ELF-1 (cell line): ENCODE measurements around the gene DCLRE1A.
"Not testable (repeated sequence)": the region's sequence is repeated elsewhere in the genome, so short reads cannot be mapped to it uniquely, and the experiment has no call there.

Experiments
- DNase-seq: peaks from one replicate; pipeline ENCODE4 v3.0.0-alpha.2; 2016; ENCODE audit warnings: low read depth, low spot score

DCLRE1A gene

DNA sequence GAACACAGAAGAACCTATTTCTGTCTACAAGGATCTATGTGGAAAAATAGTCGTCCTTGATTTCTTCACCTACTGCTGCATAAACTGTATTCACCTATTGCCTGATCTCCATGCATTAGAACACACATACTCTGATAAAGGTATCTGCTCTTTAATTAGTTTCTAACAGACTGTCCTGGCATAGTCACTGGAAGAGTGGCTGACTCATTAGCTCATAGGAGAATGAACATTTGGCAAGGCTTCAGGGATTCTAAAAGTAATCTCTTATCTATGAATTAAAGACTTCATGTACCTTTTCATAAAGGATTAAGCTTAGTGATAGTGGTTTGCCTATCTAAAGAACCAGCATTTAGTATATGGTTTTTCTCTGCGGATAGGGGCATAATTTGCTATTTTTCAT, 4.7 kb upstream of the DCLRE1A start:
- no peak for DNase-seq

DNA sequence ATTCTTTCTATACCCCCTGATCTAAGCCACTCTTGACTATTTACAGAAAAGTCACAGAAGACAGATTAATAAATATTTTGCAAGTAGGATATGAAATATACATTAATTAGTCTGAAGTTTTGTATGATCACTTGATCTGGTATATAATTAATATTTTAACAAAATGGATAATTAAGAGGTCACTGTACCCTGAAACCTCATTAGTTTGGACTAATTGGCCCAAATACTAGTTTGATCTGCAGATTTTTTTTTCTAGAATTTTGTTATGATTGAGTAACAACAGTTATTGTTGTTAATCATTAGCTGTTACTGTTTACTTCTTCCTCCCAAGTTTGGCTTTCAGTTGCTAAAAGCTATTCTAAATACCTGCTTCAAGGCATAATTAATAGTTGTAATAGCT, 3.3 kb upstream of the DCLRE1A start:
- no peak for DNase-seq

DNA sequence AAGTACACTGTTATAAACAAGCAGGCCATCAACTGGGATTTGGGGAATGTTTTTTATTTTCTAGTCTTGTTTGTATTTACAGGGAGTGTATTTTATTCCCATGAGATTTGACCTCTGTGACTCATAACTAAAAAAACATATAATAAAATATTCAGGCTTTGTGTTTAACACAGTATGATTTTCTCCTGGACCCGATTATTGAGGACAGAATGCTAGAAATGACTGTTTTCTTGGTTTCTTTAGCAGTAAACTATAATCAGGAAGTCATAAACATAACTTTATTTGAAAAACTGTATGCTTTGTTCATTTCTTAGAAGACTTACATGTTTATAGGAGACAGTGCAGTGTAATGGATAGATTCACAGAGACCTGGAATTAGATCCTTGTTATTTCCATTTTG, 2.7 kb upstream of the DCLRE1A start:
- no peak for DNase-seq

DNA sequence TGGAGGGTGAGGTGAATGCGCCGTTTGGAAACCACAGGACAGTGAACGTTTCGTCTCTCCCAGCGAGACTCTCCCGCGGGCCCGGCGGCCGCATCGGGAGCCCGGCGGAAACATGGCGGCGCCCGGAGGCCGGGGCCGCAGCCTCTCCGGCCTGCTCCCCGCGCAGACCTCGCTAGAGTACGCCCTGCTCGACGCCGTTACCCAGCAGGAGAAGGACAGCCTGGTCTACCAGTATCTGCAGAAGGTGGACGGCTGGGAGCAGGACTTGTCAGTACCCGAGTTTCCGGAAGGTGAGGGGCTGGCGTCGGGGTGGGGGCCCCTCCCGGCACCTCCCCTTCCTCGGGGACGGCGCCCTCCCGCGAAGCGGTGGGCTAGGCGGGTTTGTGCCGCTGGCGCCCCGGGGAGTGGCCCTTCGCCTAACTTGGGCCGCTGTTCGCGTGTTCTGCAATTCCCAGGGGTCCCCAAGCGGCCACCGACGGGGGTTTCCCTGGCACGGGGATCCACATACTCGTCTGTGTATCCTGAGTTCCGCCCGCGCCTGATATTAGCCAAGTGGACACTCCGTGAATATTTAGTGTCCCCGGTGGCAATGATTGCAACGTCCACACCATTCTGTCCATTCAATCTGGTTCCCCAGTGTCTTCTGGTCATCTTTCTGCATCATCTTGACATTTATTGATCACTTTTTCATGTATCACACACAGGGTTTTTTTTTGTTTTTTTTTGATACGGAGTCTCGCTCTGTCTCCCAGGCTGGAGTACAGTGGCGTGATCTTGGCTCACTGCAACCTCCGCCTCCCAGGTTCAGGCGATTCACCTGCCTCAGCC, 1.1 kb upstream of the DCLRE1A start:
- DNase-seq: peak; percentile 73

DNA sequence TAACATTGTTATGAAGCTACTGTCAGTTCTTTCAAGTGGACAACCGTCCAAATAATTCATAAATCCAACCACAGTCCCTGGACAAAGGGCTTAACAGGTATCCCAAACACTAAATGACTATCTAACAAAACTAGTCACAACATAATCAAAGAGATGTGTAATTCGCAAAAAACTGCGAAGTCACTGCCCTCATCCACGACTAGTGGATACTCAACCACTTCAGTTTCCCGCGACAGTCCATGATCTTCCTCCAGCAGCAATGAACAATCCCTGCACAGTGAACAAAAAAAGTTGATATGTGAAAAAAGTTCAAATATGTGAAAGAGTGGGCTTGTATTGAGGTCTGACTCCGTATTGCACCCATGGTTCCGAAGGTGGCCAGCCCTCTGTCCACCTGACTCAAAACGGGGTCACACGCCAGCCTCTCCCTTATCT, 287 bp downstream of the DCLRE1A start:
- no peak for DNase-seq

DNA sequence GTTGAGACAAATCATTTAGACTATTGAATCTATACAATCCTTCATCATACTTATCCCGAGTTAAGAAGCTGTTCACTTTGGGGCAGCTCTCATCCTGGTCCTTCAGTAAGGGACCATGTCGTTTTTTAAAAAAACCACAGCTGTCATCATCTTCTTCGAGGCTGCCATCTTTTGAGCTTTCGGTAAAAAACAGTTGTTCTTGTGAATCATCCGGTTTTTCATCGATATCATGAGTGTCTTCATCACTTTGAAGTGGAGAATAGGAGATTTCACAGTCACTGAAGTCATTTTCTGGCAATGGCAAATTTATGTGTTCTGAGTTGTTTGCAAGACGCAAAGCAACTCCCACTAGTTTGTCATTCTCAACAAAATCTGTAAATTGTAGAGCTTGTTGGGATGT, 3.9 kb downstream of the DCLRE1A start:
- DNase-seq: no peak

DNA sequence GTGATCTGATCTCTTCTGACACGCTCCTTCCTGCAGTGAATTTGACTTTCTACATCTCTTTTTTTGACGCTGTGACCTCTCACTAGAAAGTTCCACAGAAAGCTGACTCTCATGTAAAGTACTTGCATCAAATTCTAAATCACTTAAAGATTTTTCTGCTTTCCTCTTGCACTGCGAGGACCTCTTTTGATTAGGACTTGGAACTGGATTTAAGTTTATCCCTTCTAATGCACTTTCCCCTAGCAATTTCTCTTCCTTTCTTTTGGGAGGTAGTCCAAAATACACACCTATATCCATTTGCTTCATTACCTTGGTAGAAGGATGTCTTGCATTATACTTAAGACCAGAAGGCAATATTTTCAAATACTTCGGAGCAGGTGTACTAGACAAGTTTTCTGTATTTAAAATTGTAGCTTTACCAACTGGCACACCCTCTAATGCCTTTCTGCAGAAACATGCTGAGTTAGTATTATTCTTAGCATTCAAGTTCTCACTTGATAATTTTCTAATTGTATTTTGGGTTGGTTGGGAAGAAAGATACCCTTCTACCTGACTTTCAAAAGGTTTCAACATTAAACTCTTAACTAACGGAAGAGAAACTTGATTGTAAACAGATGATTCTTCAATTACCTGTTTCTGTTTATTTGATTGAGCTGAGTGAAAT, 4.6 kb downstream of the DCLRE1A start:
- DNase-seq: no peak

DNA sequence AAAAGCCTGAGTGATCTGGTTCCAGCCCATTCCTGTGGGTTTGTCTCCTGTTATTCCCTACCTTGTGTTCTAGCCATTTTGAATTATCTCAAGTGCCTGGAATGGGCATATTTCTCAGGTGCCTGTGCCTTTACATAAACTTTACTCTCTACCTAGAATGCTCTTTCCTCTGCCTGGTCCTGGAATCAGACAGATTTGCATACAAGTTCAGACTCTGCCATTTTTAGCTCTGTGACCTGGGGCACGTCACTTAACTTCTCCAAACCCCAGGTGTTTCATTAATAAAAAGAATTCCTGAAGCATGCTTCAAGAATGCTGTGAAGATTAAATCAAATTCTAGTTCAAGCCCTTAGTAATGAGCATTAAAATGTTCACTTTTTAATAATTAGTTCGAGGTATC, 7.8 kb downstream of the DCLRE1A start:
- no peak for DNase-seq

DNA sequence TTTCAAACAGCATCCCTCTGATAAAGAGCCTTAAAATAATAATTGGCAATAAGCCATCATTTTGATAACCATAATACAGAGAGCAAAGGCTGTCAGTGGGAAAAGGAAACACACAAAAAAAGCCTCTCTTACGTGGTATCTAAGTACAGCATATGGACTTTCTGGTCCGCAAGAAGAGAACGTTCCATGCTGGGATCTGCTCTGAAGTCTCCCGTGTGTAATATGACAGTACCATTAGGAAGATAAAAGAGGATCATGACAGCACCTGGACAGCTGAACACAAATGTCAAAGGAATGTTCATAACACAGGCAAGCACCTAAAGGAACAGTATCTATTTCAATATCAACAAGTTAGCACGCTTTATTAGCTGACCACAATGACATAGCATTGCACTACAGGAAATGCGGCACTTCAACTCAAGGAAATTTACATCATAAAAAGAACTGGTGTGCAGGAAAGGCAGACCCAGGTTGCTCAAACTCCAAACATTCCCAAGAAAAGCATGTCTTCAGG, 9.9 kb downstream of the DCLRE1A start:
- DNase-seq: peak; percentile 8

DNA sequence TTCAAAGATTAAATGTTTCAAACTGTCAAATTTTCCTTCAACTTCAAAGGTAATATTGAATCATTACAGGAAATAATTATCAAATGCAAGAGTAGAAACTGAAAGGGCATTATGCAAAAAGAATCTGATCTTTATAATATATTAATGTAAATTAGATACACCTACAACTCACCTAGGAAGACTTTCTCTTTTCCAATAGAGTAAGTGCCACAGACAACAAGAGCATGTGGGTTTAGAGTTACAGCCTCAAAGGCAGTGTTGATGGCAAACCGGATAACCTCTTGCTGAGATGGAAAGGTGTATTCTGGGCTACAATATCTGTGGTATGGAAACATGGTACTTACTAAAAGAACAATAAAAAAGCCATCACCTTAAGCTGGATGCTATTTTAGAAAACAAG, 11.7 kb downstream of the DCLRE1A start:
- no peak for DNase-seq

DNA sequence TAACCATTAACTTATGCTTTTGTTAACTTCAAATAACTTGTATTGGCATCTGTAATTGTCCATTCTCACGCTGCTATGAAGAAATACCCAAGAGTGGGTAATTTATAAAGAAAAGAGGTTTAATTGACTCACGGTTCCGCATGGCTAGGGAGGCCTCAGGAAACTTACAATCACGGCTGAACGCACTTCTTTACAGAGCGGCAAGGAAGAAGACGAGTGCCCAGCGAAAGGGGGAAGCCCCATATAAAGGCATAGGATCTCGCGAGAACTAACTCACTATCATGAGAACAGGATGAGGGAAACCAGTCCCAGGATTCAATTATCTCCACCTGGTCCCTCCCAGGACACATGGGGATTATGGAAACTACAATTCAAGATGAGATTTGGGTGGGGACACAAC, 25.3 kb downstream of the DCLRE1A start:
- DNase-seq: not testable (repeated sequence)

DNA sequence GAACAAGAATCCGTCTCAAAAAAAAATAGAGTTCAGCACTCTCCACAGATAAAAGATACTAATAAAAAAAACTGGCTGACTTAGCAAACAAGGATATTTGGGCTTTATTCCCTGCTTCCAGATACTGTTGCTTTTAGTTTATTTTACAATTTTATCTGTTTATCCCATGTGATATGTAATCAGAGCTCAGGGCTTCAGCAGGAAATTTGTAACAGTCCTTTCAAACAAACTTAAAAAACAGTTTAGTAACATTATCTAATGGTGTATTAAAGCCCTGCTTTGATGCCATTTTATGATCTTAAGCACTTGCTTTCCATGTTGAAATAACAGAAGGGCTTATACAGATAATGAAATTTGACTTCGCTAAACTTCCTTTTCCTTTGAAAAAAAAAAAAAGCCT, 28.1 kb downstream of the DCLRE1A start:
- DNase-seq: no peak

DNA sequence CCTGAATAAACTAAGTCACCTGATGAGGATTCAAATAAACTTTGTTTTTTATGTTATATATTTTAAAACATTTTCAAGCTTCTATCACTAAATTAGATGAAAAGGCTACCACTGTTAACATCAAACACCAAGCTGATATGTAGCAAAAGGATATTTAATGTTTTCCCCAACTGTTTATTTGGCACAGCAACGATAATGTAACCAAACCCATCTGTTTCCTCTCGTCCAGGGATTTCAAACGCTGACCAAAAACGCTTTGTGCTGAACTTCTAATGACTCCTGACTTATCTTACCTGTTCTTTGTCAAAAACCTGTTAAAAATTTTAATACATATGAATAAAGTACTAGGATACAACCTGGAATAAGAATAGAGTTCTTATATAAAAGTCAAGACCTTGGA, 30.5 kb downstream of the DCLRE1A start:
- DNase-seq: no peak

DNA sequence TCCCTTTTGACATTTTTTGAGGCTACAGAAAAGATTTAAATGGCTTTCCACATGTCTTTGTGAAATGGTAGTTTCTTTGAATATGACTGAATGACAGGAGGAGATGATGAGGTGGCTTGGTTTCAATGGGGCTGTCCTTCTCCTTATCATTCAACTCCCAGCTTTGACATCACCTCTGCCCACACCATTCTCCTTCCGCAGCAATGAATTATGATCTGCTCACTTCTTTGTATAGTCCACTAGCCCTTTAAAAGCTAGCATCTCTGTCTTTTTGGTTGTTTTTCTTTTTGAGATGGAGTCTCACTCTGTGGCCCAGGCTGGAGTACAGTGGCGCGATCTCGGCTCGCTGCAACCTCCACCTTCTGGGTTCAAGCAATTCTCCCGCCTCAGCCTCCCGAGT, 31.7 kb downstream of the DCLRE1A start:
- no peak for DNase-seq

DNA sequence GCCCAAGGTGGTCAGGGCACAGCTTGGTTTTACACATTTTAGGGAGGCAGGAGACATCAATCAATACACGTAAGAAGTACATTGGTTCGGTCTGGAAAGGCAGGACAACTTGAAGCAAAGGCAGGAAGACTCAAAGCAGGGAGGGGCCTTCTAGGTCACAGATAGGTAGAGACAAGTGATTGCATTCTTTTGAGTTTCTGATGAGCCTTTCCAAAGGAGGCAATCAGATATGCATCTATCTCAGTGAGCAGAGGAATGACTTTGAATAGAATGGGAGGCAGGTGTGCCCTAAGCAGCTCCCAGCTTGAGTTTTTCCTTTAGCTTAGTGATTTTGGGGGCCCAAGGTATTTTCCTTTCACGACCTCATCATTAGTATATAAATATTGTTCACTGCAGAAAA, 32.6 kb downstream of the DCLRE1A start:
- peak; percentile 12 for DNase-seq

DNA sequence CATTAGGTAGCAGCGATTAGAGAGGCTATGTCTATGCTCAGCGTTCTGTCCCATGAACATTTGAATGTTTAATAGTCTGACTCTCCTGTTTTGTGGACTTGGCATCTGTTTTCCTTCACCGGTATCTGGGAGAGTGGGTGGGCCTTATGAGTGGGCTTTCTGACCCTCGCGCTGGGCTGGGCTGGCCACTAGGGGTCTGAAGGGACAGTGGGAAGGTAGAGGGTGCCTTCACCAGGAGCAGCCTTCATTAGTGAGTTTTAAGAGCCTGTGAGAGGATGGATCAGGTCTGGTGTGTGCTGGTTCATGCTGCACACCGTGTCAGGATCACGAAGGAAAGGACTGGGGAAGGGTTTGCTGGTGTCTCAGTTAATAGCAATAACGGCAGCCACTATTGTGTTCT, 33.4 kb downstream of the DCLRE1A start:
- DNase-seq: peak; percentile 45

DNA sequence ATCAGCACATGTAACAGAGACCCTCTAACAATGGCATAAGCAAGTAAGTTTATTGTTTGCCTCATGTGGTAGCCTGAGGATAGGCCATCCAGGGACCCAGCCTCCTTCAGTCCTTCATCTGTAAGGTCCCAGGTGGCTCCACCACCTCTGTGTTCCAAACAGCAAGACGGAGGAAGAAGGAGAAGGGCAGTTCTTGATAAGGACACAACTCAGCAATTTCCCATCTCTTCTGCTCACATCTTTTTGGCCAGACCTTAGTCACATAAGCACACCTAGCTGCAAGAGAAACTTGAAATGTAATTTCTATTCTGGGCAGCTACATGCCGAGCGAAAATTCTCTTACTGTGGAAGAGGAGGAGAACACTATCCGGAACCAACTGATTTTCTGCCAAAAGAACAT, 33.9 kb downstream of the DCLRE1A start:
- DNase-seq: no peak

DNA sequence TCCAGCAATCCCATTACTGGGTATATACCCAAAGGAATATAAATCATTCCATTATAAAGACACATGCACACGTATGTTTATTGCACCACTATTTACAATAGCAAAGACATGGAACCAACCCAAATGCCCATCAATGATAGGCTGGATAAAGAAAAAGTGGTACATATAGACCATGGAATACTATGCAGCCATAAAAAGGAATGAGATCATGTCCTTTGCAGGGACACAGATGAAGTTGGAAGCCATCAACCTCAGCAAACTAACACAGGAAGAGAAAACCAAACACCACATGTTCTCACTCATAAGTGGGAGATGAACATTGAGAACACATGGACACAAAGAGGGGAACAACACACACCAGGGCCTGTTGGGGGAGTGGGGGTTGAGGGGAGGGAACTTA, 39.2 kb downstream of the DCLRE1A start:
- DNase-seq: not testable (repeated sequence)

DNA sequence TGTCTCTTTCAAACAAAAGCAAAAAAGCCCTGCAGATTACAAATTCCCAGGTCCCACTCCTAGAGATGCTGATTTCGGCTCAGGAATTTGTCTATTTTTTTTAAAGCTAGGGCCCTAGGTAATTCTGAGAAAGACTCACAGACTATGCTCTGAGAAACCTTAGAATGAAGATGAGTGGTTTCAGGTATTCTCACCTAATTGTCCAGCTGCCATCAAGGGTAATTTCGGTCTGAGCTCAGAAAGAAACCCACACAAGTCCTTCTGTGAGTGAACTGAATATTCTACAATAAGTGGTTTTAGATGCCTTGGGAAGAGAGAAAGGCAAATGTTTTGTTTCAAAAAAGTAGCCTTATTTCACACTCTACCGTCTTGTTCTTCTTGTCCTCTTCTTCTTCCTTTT, 45.7 kb downstream of the DCLRE1A start:
- no peak for DNase-seq

DNA sequence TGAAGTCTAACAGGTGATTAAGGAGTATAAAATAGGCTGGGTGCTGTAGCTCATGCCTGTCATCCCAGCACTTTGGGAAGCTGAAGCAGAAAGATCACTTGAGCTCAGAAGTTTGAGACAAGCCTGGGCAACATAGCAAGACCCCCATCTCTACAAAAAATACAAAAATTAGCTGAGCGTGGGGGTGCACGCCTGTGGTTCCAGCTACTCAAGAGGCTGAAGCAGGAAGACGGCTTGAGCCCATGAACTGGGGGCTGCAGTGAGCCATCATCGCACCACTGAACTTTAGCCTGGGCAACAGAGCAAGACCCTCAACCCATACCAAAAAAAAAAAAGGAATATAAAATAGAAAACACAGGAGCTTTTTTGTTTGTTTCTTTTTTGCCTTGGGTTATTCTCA, 47.4 kb downstream of the DCLRE1A start:
- no peak for DNase-seq

DNA sequence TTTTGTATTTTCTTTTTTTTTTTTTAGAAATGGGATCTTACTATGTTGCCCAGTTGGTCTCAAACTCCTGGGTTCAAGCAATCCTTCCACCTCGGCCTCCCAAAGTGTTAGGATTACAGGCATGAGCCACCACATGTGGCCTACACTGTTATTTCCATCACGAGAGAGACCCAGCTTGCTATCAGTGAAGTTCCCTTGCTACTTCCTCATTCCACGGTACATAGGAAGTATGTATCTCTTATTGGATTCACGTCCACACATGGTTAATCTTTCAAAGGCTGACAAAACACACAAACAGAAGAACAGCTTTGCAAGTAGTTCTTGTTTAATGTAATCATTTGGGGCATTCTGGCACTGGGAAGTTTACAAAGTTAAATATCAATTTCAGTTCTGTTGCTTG, 50.9 kb downstream of the DCLRE1A start:
- DNase-seq: no peak

DNA sequence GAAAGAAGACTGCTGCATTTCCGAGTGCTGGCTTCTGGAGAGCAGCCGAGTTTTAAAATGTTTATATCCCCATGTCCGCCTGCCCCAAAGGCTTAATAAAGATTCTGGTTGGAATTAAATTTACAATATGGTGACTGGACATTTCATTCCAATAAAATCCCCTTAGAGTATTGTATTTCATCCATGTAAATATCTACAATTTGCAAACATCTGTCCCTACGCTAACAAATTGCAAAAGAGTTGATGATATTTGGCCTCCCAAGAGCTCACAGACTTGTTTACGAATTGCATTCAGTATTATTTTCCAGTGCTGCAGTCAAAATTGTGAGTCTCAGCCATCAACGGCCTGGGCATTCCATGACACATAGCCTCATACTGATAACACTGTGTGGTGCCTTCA, 52.3 kb downstream of the DCLRE1A start:
- no peak for DNase-seq

DNA sequence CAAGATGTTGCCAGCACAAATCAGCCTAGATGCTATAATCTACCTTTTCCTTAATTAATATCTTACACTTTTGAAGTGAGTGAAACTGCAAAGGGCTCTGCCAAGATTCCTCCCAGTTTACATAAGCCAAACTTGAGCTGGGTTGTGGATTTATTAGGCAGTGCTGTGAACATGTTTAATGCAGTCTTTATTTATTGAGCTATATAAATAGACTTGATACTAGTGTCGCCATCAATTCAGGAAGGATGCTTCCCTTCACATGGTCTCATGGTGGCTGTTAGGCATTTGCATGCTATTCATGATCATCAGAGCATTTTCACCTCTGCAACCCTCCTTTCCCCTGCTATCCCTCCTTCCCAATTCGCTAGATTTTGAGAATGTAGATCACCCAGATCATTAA, 62.2 kb downstream of the DCLRE1A start:
- DNase-seq: no peak
